ENCODE measurements around the gene FOXO3. TPM values are rescaled to one million over a fixed set of nuclear protein-coding genes. Genes with fewer than 3 reads are reported as not detected.
"Not testable (repeated sequence)": the region's sequence is repeated elsewhere in the genome, so short reads cannot be mapped to it uniquely, and the experiment has no call there.

The FOXO3 gene
- total RNA-seq, 4 donors from 2014 or later = 29.9 to 66.1 (median 59.1) TPM

- no peaks in the 10 kb centered on the region for H3K4me1 ChIP-seq
- no peak overlapping the region for H3K27ac ChIP-seq
- WGBS, 2 donors (ENCODE audit: low coverage in 1 of 2) = 87% methylated on average over 1 of the region's 1 CpG; no CpG with 5 or more reads in 1 of the 2 donors
- H3K4me3 ChIP-seq = no peak overlapping the region
- intact Hi-C loops (cut with DNase I; ENCODE audit: low total_unique reads) = no loop called here
- DNase-seq = no peak
- no peak for TF ChIP-seq POLR2A (IDR thresholded peaks at IDR 0.05)
- TF ChIP-seq EP300 (IDR thresholded peaks at IDR 0.05; ENCODE audit: low read depth) = no peak
- TF ChIP-seq POLR2AphosphoS5 (IDR thresholded peaks at IDR 0.05) = no peak
- TF ChIP-seq, protein P1, sequence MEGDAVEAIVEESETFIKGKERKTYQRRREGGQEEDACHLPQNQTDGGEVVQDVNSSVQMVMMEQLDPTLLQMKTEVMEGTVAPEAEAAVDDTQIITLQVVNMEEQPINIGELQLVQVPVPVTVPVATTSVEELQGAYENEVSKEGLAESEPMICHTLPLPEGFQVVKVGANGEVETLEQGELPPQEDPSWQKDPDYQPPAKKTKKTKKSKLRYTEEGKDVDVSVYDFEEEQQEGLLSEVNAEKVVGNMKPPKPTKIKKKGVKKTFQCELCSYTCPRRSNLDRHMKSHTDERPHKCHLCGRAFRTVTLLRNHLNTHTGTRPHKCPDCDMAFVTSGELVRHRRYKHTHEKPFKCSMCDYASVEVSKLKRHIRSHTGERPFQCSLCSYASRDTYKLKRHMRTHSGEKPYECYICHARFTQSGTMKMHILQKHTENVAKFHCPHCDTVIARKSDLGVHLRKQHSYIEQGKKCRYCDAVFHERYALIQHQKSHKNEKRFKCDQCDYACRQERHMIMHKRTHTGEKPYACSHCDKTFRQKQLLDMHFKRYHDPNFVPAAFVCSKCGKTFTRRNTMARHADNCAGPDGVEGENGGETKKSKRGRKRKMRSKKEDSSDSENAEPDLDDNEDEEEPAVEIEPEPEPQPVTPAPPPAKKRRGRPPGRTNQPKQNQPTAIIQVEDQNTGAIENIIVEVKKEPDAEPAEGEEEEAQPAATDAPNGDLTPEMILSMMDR (IDR thresholded peaks at IDR 0.05) = no peak
- no peaks in the 10 kb centered on the region for H3K9me3 ChIP-seq
- H3K36me3 ChIP-seq = no peaks in the 10 kb centered on the region
- H3K27me3 ChIP-seq = no peaks in the 10 kb centered on the region
- in situ Hi-C loops (cut with MboI; ENCODE audit: low pct_ligation_motif_present in 1 of 4, low pct_unique_long_range_greater_than_20kb in 1 of 4, low sequenced_read_pairs in 3 of 4) = loop anchor here in 3 of 4 donors (10.0 to 25.0 kb wide), 4 partner anchors 303 to 881 kb away; partner anchors contain the start of genes ARMC2 (in 1 of the 3) and CD164 (in 1 of the 3)
Observed at GRCh38 chr6:108531332-108531731, 29.4 kb upstream of the FOXO3 start.

DNA sequence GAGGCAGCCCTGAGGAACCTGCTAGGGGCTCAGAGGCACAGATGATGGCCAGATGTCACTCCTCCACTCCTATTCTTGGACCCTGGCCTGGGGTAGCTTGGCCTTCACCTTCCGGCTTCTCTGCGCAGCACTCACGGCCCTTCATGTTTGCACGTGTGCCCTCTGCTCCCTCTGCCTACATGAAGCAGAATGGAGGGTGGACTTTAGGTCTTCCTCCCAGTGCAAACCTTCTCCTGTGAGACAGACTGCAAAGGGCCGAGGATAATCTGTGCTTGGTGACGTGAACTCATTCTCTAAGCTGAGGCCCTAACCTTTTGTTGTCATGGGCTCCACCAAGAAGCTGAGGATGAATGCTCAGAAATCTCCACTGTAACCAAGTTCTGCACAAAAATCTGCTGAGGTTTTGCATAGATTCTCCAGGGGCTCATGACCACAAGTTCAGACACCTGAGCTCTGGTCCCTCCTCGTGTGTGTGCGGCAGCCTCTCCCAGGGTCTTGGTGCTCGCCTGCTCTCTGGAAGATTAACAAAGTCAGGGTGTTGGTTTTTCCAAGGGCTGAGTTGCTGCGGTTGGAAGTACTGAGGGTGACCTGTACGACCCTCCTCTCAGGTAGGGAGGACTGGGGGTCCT, 25.5 kb upstream of the FOXO3 start:
- H3K9me3 ChIP-seq = no peaks in the 10 kb centered on the region
- no peaks in the 10 kb centered on the region for H3K27me3 ChIP-seq
- H3K4me1 ChIP-seq = no peaks in the 10 kb centered on the region
- DNase-seq = no peak
- in situ Hi-C loops (cut with MboI; ENCODE audit: low pct_ligation_motif_present in 1 of 4, low pct_unique_long_range_greater_than_20kb in 1 of 4, low sequenced_read_pairs in 3 of 4) (loop anchor here in 3 of 4 donors (10.0 to 25.0 kb wide), 4 partner anchors 300 to 877 kb away; partner anchors contain the start of genes ARMC2 (in 1 of the 3) and CD164 (in 1 of the 3)), intact Hi-C loops (cut with DNase I; ENCODE audit: low total_unique reads) (no loop called here)
- WGBS, 2 donors (ENCODE audit: low coverage in 1 of 2) = 90 to 91% methylated on average over 2 to 11 of the region's 11 CpGs
- no peak overlapping the region for H3K4me3 ChIP-seq
- H3K27ac ChIP-seq = no peak overlapping the region
- no peaks in the 10 kb centered on the region for H3K36me3 ChIP-seq
- TF ChIP-seq, protein P1 (IDR thresholded peaks at IDR 0.05) = no peak
- no peak for TF ChIP-seq POLR2A (IDR thresholded peaks at IDR 0.05)
- TF ChIP-seq POLR2AphosphoS5 (IDR thresholded peaks at IDR 0.05) = no peak
- TF ChIP-seq EP300 (IDR thresholded peaks at IDR 0.05; ENCODE audit: low read depth) = no peak

DNA sequence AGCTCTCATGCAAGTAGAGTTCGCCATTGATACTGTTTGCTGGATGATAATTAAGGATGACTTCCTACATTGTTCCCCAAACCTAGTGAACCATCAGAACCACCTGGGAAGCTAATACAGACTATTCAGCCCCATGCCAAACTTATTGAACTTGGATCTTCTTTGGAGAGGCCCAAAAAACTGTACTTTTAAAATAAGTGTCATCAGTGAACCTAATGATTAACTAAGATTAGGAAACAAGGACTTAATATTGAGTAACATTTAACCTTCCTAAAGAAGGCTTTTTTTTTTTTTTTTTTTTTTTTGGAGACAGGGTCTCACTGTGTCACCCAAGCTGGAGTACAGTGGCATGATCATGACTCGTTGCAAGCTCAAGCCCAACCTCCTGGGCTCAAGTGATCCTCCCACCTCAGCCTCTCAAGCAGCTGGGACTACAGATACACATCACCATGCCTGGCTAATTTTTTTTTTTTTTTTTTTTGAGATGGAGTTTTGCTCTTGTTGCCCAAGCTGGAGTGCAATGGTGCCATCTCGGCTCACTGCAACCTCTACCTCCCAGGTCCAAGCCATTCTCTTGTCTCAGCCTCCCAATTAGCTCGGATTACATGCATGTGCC, 24.7 kb upstream of the FOXO3 start:
- not testable (repeated sequence) for H3K9me3 ChIP-seq

DNA sequence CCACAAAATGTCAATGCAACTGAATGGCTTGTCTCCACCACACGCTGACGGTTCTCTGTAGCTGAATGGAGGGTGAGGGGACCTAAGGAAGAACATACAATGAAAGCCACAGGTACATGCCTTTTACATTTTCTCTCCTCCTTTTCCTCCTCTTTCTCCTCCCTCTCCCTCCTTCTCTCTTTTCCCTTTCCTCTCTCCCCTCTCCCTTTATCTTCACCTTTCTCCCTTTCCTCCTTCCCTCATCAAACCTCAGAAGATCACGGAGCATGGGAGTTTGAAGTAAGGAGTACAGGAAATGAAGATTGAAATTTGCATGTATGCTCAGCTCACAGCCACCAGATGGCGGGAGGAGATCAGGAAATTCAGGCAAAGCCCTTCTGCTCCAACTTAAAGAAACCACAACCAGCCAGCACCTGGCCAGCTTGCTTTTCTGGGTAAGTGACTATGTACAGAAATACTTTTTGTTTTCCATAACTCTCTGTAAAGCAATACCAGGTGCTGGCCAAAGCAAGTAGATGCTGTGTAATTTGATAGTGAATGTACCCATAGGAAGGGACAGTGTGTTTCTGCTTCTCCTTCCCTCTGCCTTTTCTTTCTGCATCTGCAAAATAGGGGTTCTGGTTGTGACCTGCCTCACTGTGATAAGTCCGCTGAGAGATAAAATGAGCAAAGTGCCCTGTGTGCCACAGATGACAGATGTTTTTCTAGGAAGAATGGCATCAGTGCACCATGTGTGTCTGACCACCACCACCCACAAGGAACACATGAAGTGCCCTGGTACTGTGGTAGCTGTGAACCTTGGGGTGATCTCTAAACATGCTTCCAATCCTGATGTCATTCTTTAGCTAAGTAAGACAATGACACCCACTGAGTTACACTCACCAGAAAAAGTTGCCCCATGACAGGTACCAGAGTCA, 18.6 kb upstream of the FOXO3 start:
- H3K4me3 ChIP-seq = no peak overlapping the region

More for the DNA sequence above, 24.7 kb upstream of the FOXO3 start:
- H3K4me1 ChIP-seq; H3K27me3 ChIP-seq; H3K4me3 ChIP-seq; H3K36me3 ChIP-seq; H3K27ac ChIP-seq; DNase-seq; intact Hi-C loops (cut with DNase I; ENCODE audit: low total_unique reads): not testable (repeated sequence)
- WGBS, 2 donors (ENCODE audit: low coverage in 1 of 2) = 86 to 89% methylated on average over 3 to 4 of the region's 4 CpGs
- in situ Hi-C loops (cut with MboI; ENCODE audit: low pct_ligation_motif_present in 1 of 4, low pct_unique_long_range_greater_than_20kb in 1 of 4, low sequenced_read_pairs in 3 of 4) = loop anchor here in 3 of 4 donors (10.0 to 25.0 kb wide), 4 partner anchors 299 to 876 kb away; partner anchors contain the start of genes ARMC2 (in 1 of the 3) and CD164 (in 1 of the 3)

More for the DNA sequence above, 18.6 kb upstream of the FOXO3 start:
- H3K27me3 ChIP-seq = no peaks in the 10 kb centered on the region
- intact Hi-C loops (cut with DNase I; ENCODE audit: low total_unique reads) (loop anchor here (5.0 to 10.0 kb wide), 5 partner anchors 240 to 533 kb away; no protein-coding TSS in a partner anchor), in situ Hi-C loops (cut with MboI; ENCODE audit: low pct_ligation_motif_present in 1 of 4, low pct_unique_long_range_greater_than_20kb in 1 of 4, low sequenced_read_pairs in 3 of 4) (loop anchor here (5.0 to 25.0 kb wide), 9 partner anchors 240 to 870 kb away; partner anchors contain the start of genes ARMC2 (in 1 of the 4) and CD164 (in 1 of the 4))
- WGBS, 2 donors (ENCODE audit: low coverage in 1 of 2) = 6 to 16% methylated on average over 2 to 5 of the region's 5 CpGs
- H3K4me1 ChIP-seq = peaks cover 0 to 8% (median 5%) of the 10 kb centered on the region in 4 donors
- no peaks in the 10 kb centered on the region for H3K36me3 ChIP-seq
- peak; percentile 83 for DNase-seq
- TF ChIP-seq, protein P1 (IDR thresholded peaks at IDR 0.05) = peak; percentile 79 to 95 (median 83)
- TF ChIP-seq POLR2AphosphoS5 (IDR thresholded peaks at IDR 0.05) = no peak
- H3K9me3 ChIP-seq = no peaks in the 10 kb centered on the region
- peak overlapping the region in 1 of 4 donors; percentile 41 for H3K27ac ChIP-seq
